HG02763 (cell line): ENCODE measurements around the gene UPK3A.

Experiments used
- ATAC-seq: cut with Tn5 transposase; IDR thresholded peaks from one replicate; pipeline ENCODE4 v1.9.1; 2021; ENCODE audit warnings: mild to moderate bottlenecking, moderate library complexity; ENCODE audit not compliant: unreplicated experiment

The UPK3A gene

DNA sequence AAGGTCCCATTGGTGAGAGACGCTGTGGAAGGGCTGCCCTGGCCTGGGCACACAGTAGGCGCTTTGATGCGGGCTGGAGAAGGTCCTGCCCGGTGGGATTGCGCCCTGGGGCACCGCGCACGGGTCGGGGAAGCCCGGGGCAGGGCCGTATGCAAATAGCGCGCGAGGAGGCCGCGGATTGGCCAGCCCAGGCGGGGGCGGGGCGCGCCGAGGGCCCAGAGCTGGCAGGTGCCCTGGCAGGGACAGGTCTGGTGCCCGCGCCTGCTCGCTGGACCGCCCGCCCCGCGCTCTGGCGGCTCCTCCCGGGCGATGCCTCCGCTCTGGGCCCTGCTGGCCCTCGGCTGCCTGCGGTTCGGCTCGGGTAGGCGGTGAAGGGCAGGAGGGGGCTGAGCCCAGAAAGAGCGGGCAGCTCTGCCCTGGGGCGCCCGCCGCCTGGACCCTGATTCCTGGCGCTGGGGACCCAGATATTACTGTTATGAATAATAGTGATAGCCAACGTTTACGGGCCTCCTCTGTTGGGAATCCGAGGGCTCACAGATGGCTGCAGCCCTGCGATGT, at the start of gene UPK3A:
Gene UPK3A, plus strand, starts transcription at position 245 of the 558 bp plus-strand sequence. Its CDS starts 65 bp downstream, at position 310.
- ATAC-seq, result no peak

DNA sequence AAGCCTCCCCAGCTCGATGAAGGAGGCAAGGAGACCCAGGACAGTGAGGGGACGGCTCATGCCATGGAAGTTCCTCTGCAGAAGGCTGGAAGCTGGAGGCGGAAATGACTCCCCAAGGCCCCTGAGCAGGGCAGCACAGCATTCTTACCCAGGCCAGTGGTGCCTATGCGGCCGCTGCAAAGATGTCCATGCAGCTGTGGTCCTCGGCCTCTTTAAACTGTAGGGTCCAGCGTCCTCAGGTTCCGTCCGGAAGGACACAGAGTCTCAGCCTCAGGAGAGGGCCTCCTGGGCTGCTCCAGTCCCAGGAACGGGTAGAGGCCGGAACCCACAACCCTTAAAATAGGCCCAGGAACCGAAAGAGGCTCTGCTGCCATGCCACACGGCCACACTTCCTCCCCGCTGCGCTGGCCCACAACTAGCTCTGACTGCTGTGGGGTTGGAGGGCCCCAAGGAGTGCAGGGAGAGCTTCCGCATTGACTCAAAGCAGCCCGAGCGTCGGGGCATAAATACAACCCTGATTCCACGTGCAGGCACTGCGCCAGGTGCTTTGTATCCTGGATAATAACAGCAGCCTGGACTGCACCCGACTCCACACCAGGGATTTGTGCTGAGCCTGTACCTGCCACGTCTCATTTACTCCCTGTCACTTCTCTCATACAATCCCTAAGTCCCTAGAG, 49.5 kb upstream of the UPK3A start:
- ATAC-seq, result peak; percentile 77

DNA sequence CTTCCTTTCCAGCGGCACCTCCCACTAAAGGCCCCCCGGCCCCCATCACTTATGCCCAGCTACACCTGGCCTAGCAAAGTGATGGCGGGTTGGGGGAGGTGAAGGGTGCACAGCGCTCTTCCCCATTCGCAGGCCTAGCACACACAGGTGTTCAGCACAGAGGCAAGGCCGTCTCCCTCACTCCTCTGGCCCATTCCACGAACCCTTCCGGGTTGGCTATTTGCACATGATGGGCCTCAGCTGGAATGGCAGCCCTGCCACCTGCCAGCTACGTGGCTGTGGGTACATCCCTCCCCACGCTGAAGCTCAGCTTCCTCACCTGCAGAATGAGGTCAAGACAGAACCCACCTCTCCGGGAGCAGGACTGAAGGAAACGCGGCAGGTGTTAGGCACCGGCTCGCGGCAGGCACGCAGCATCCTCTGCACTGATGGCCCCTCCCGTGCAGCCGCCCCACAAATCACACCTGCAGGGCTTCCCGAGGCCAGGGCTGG, 48.9 kb upstream of the UPK3A start:
- no peak for ATAC-seq

DNA sequence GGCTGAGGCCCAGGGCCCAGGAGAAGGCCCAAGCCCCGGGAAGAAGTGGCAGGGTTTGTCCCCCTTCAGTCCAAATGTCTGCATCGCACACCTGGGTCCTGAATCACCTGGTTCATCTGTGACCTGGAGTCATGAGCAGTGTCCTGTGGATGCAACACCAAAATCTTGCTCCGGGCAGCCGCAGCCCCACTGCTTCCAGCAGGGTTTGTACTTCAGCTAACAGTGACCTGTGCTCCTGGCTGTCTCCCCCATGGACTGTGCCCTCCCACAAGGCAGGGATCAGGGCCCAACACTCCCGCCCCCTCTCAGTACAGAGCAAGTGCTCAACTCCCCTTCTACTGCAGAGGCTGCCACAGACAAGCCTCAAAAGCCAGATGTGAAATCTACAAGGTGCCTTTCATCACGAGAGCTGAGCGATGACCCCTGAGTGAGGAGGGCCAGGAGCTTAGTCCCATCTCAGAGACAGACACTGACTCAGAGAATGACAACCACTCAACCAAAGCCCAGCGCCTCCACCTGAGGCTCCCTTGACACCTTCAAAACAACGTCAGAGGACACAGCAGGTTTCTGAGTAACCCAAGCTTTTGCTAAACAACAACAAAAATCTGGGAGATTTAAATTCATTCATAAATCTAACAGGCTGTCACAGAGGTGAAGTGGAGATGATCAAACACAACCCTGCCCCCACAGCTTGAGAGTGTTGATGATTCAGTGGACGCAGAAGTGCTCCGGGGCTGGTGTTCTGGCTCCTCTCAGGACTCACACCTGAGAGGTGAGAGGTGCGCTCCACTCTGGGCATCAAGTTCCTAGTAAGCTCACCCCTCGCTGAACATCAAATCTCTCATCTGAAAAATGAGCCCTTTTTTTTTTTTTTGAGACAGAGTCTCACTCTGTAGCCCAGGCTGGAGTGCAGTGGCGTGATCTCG, 47.4 kb upstream of the UPK3A start:
- ATAC-seq, result no peak

DNA sequence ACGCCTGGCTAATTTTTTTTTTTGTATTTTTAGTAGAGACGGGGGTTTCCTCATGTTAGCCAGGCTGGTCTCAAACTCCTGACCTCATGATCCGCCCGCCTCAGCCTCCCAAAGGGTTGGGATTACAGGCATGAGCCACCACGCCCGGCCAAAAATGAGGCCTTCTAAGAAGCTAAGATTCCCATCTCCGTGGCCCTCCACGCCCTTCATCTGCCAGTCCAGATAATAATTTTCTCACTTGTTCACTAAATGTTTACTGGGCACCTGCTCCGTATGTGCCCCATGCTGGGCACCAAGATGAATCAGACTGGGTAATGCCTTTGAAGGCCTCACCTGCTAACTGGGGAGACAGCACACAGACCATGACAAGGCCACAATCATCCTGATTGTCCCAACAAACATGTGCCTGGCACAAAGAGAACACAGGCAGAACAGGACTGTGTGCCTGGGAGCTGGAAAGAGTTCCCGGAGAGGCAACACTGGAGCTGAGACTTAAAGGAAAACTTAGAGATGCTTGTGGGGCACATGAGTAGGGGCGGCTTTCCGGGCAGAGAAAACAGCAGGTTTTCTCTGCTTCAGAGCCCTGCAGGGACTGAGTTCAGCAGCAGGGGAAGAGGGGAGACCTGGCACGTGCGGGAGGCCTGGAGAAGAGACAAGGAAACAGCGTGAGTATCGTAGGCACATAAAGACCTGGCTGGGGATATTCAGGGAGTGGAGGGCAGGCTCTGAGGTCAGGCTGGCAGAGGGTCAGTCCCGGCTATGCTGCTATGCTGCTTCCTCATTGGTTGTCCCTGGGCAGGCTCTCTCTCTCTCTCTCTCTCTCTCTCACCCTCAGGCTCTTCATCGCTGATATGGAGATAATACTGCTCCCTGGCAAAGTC, 46.4 kb upstream of the UPK3A start:
- no peak for ATAC-seq

DNA sequence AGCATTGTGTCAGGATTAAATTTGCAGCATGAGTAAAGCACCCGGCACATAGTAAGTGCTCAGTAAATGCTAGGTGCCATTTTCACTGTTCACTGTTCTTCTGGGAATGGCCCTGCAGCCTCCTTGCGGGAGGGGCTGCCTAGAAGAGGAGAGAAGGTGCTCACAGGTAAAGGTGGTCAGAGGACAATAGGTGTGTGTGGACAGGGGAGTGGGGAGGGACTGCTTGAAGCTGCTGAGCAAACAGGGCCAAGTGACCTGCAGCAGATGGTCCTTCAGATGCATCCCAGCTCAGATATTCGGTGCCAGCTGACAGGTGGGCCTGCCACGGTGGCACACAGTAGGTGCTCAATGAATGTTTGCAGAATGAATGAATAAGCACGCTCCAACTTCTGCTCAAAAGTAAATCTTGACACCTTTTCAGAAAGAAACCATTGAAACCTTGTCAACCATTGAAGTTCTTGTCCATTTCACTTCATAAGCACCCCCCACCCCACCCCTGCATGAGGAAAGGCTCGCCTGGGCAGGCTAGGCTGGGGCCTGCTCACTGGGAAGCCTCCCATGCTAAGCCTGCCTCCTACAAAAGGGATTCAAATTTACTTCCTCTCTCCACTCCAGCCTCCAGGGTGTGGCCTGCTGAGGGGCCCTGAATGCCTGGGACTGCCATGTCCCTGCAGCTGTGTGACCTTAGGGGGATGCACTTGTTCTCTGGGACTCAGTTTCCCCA, 45.6 kb upstream of the UPK3A start:
- ATAC-seq, result no peak

DNA sequence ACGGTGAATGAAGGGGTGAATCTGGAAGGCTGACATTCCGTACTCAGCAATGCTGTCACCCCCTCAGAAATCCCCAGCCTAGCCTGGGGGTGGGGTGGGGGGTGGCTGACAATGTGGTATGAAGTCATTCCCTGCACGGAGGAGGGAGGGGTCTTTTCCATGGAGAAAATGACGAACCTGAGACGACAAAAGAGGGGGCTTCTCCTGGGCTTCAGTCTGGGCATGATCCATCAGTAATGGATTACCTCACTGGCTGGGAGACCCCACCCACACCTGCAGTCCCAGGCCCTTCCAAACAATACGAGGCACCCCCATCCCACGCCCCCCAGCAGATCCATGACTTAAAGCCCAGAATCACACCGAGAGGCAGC, 45.1 kb upstream of the UPK3A start:
- no peak for ATAC-seq

DNA sequence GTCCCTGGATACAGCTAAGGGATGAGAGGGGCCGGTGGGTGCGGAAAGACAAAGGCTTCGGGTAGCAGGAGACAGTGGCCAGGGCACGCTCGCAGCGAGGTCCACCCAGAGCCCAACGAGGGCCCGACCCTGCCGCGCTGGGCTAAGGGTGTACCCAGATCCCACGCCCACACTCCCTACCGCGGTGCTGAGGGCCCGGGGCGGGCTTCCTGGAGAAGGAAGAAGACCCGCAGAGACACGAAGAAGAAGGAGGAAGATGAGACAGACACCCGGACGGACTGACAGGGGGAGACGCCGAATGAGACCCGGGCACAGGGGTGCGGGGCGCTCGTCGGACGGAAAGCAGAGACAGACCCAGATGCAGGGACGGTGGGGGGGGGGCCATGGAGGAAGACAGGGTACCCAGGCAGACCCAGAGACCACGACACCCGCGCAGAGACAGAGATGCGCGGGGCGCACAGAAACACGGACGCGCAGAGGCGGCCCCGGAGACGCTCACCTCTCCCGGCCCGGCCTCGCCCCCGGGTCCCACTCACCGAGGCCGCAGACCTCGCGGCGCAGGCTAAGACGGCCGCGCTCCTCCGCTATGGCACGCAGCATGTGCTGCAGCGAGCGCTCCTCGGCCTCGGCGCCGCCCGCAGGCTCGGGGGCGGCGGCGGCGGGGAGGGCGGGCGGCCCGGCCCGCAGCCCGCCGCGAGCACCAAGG, 44.5 kb upstream of the UPK3A start:
- ATAC-seq, result no peak

DNA sequence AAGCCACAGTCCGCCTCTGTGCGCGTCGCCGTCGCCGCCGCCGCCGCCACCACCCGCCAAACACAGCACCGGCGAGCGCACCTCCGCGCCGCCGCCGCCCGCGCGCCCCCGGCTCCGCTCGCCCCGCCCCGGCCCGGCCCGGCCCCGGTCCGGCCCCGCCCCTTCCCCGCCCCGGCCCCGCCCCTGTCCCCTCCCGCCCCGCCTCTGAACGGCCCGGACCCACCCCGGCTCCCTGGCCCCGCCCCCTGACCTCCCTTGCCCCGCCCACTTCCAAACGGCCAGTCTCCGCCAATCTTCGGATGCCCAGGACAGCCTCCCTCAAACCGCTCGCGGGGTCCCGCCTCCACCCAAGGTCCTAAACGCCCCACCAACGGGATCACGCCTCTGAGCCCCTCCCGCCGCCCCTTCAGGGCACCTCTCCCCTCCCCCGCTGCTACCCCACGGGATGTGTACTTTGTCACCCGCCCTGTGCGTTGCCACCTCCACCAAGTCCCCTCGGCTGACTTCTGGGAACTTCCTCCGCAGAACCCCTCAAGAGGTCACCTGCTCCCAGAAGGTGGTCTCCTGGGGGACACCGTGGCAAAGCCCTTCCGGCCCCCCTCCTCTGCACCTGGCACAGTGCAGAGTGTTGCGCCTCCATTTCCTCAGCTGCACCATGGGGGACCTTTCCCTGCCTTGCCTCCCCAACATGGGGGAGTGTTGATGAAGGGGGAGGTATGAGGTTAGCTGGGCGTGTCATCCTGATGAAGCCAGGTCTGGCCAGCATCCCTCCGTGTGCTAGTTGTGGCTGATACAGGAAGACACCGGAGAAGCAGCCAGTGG, 43.7 kb upstream of the UPK3A start, which contains the start of gene KIAA0930:
Gene KIAA0930, minus strand, starts transcription at position 85 of the 822 bp plus-strand sequence. CDS start 191 bp downstream, outside the sequence.
- no peak for ATAC-seq

DNA sequence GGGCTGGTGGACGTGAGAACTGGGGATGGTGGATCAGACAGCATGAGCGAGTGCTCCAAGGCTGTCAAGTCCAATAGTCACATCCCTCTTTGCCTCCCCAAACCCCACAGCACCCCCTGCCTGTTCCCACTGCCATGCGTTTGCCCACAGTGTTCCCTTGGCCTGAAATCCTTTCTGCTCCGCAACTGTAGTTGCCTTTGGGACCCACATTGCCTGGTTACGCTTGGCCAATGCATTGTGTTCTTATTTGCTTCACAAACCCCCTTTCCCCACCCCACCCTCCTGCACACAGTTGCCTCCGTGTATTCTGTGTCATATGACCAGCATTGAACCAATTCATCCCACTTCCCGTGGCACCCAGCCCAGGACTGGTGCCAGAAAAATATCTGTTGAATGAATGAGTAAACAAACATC, 42.0 kb upstream of the UPK3A start:
- ATAC-seq, result no peak

DNA sequence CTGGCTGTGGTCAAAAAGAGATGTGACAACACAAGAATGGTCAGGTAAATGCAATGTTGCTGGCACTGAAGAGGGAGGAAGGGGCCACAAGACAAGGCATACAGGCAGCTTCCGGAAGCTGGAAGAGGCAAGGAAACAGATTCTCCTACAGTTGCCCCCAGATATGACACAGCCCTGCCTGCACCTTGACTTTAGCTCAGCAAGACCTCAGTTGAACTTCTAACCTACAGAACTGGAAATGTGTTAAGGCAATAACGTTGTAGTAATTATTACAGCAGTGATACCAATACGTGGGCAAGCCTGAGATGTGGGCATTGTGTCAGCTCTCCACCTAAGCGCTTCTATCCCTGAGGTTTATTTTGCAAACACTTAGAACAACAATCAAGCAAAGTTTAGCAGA, 39.8 kb upstream of the UPK3A start:
- no peak for ATAC-seq

DNA sequence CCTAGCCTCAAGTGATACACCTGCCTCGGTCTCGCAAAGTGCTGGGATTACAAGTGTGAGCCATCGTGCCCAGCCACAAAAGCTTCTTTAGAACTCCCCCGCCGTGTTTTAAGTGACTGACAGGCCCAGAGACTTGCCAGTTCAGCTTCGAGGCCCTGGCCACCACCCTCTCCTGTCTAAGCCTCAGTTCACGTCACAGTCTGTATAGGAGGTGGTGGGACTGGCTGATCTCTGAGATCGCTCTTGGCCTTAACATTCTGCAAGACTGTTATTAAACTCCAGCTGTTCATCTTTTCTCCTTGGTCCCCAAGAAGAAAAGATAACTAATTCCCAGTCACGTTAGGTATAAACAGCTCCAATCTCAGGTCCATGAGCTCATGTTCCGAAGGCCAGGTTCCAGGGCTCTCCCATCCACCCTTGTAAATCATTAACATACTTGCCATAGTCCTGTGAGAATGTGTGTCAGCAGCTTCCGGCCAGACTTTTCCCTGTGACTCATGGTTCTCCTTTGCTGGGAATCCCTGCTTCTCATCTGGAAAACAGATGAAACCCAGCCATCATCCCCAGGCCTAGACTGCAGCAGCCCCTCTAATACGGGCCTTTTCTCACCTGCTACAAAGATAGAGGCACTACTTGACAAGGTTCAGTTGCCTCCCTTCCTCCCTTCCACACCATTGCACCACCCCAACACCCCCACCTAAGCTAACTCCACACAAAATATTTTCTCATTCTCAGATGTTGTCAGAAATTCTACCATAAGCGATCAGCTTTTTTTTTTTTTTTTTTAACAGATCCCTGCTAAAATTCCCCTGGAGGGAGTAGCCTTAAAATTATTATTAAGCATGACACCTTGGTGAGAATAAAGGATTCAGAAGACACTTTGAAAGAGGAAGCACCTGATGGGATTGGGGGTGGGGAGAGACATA, 38.4 kb upstream of the UPK3A start:
- ATAC-seq, result no peak

DNA sequence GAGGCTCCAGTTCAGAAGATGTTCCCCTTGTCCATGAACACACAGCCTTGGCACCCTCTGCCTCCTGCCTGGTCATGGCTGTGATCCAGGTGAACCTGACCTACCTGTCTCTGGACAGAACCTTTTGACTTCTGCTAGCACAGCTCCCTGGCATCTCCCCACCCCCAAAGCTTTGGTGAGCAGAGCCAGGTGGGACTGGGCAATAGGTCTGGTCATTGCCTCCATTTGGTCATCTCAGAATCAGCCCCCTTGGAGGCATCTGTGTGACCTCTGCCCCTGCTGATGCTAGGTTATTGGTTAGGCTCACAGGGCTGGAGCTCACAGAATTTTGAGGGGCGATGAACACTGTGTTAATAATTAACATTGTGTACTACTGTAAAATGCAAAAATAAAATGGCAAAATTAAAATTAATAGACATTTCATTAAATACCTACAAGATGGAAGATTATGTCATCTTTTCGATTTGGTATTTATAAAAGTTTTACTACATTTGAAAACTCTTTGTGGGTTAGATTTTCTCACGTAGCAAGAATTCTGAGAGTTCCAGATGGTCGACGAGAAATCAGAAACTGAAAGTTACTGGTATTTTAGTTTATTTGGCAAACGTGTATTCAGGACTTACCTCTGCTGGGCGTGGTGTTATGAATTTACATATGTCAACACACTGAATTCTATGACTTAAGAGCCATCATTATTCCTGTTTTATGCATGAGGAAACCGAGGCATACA, 35.8 kb upstream of the UPK3A start:
- no peak for ATAC-seq

DNA sequence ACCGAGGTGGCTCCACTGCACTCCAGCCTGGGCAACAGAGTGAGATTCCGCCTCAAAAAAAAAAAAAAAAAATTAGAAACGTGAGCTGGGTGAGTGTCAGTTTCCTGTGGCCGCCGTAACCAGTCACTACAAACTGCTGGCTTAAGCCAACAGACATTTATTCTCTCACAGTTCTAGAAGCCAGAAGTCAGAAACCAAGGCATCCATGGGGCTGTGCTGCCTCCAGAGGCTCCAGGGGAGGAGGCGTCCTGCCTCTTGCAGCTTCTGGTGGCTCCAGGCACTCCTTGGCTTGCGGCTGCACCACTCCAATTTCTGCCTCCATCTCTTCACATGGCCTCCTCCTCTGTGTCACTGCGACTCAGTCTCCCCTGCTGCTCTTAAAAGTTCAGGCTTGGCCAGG, 32.9 kb upstream of the UPK3A start:
- ATAC-seq, result no peak

DNA sequence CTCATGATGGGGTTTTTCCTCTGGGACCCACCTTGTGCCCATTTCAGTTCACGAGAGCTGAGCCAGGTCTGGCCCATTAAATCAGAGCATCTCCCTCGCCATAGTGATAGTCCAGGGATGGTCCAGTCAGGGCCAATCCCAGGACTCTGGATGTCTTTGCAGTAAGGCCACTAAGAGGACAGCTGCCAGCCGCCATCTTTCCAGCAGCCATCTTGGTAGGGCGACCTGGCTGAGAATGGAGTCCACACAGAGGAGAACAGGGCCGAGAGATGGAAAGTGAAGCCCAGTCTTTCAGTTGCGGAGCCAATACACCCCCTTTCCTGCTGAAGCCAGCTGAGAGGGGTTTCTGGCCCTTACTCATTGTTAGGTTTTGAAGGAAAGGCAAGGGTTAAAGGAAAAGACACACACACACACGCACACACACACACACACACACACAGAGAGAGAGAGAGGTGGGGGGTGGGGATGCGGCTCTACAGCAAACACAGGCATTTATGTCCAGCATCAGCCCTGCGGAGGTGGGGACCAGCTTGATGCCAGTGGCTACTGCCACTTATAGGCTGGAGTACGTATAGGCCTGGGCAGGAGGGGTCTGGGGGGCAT, 31.6 kb upstream of the UPK3A start:
- ATAC-seq, result no peak

DNA sequence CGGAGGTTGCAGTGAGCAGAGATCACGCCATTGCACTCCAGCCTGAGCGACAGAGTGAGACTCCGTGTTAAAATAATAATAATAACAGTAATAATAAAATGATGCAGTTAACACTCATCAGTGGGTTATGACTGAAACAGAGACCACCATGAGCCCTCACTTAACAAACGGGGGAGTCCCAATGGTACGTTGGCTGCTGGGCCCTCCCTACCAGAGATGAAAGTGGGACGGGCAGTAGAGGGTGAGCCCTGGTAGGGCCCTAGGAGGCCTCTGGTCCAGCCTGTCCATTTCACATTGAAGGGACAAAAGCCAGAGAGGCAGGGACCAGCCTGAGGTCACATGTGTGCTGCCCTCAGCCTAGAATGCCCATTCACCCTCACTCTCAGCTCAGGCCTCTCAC, 30.4 kb upstream of the UPK3A start:
- no peak for ATAC-seq
